KMS-11 (cell line): ENCODE measurements around the gene DHX35.

ENCODE experiments used
- H2AFZ ChIP-seq: fragments of 200-600 bp; sonication (generic); 2 replicates; pipeline ENCODE4 v1.6.1; 2016; ENCODE audit warnings: antibody characterized with exemption, mixed run types, low read depth
- H3K27ac ChIP-seq: fragments of 200-600 bp; sonication (generic); 2 replicates; pipeline ENCODE4 v1.6.1; 2016; ENCODE audit warnings: mild to moderate bottlenecking, mixed run types
- H3K27me3 ChIP-seq: fragments of 200-600 bp; sonication (generic); 2 replicates; pipeline ENCODE4 v1.6.1; 2017; ENCODE audit warnings: mild to moderate bottlenecking, low read depth, mixed run types, moderate library complexity; ENCODE audit not compliant: insufficient read depth
- H3K36me3 ChIP-seq: fragments of 200-600 bp; sonication (generic); 2 replicates; pipeline ENCODE4 v1.6.1; 2017; ENCODE audit warnings: mild to moderate bottlenecking, mixed run types; ENCODE audit not compliant: insufficient read depth
- H3K4me1 ChIP-seq: fragments of 200-600 bp; sonication (generic); 2 replicates; pipeline ENCODE4 v1.6.1; 2016; ENCODE audit warnings: mild to moderate bottlenecking, low read depth, mixed run types; ENCODE audit not compliant: poor library complexity, severe bottlenecking
- H3K4me2 ChIP-seq: fragments of 200-600 bp; sonication (generic); 2 replicates; pipeline ENCODE4 v1.7.0; 2016; ENCODE audit warnings: mild to moderate bottlenecking, mixed run types
- H3K4me3 ChIP-seq: fragments of 200-600 bp; sonication (generic); IDR thresholded peaks from 2 replicates; pipeline ENCODE4 v1.6.1; 2017; ENCODE audit warnings: low read depth, low read length, mixed read lengths; ENCODE audit not compliant: insufficient read depth
- H3K79me2 ChIP-seq: fragments of 200-600 bp; sonication (generic); 2 replicates; pipeline ENCODE4 v1.6.1; 2016; ENCODE audit warnings: low read depth, mixed run types; ENCODE audit not compliant: insufficient read depth
- H3K9ac ChIP-seq: fragments of 200-600 bp; sonication (generic); 2 replicates; pipeline ENCODE4 v1.6.1; 2016; ENCODE audit warnings: mild to moderate bottlenecking, mixed run types
- H4K20me1 ChIP-seq: fragments of 200-600 bp; sonication (generic); 2 replicates; pipeline ENCODE4 v1.6.1; 2016; ENCODE audit warnings: mild to moderate bottlenecking, mixed run types; ENCODE audit not compliant: insufficient read depth
- CTCF ChIP-seq: fragments of 200-600 bp; sonication (generic); conservative IDR thresholded peaks from 2 replicates; pipeline ENCODE4 v1.6.1; 2017; ENCODE audit warnings: low read depth, mild to moderate bottlenecking, antibody characterized with exemption, low read length, moderate library complexity, mixed read lengths

The DHX35 gene

GRCh38 chr20:39038047-39038446, 75.9 kb downstream of the DHX35 start:
- Histone ChIP-seq H4K20me1 (no peaks in the 10 kb centered on the region), H2AFZ (no peak overlapping the region), H3K4me3 (no peak overlapping the region), H3K9ac (no peak overlapping the region), H3K4me2 (no peak overlapping the region), H3K79me2 (no peaks in the 10 kb centered on the region), H3K36me3 (no peaks in the 10 kb centered on the region; the same call in 1 of the 2 replicates), H3K4me1 (no peaks in the 10 kb centered on the region), H3K27ac (no peak overlapping the region), H3K27me3 (no peaks in the 10 kb centered on the region)
- no peak for TF ChIP-seq CTCF

GRCh38 chr20:39038495-39038894, 76.4 kb downstream of the DHX35 start:
- H3K79me2 ChIP-seq: no peaks in the 10 kb centered on the region
- H3K4me1 ChIP-seq: no peaks in the 10 kb centered on the region
- H3K4me2 ChIP-seq: no peak overlapping the region
- H3K9ac ChIP-seq: no peak overlapping the region
- no peaks in the 10 kb centered on the region; the same call in 1 of the 2 replicates for H3K36me3 ChIP-seq
- H2AFZ ChIP-seq: no peak overlapping the region
- no peak overlapping the region for H3K4me3 ChIP-seq
- no peak for TF ChIP-seq CTCF
- no peaks in the 10 kb centered on the region for H4K20me1 ChIP-seq
- no peaks in the 10 kb centered on the region for H3K27me3 ChIP-seq
- no peak overlapping the region for H3K27ac ChIP-seq

GRCh38 chr20:39039261-39039660, 77.1 kb downstream of the DHX35 start:
- H3K79me2 ChIP-seq: no peaks in the 10 kb centered on the region
- H3K4me2 ChIP-seq: no peak overlapping the region
- H3K9ac ChIP-seq: no peak overlapping the region
- no peaks in the 10 kb centered on the region for H4K20me1 ChIP-seq
- H3K27me3 ChIP-seq: no peaks in the 10 kb centered on the region
- no peak overlapping the region for H3K27ac ChIP-seq
- H3K4me3 ChIP-seq: no peak overlapping the region
- H2AFZ ChIP-seq: no peak overlapping the region
- no peaks in the 10 kb centered on the region; the same call in 1 of the 2 replicates for H3K36me3 ChIP-seq
- no peak for TF ChIP-seq CTCF
- H3K4me1 ChIP-seq: no peaks in the 10 kb centered on the region

- Histone ChIP-seq H3K4me3 (no peak overlapping the region), H3K9ac (no peak overlapping the region), H3K27ac (no peak overlapping the region), H4K20me1 (no peaks in the 10 kb centered on the region), H3K79me2 (no peaks in the 10 kb centered on the region), H2AFZ (no peak overlapping the region), H3K4me1 (no peaks in the 10 kb centered on the region), H3K36me3 (no peaks in the 10 kb centered on the region; the same call in 1 of the 2 replicates), H3K4me2 (no peak overlapping the region), H3K27me3 (no peaks in the 10 kb centered on the region)
- TF ChIP-seq CTCF: no peak
Measured at GRCh38 chr20:39040116-39040515, 78.0 kb downstream of the DHX35 start.

GRCh38 chr20:39041067-39041466, 78.9 kb downstream of the DHX35 start:
- no peak overlapping the region for H3K27ac ChIP-seq
- H3K9ac ChIP-seq: no peak overlapping the region
- no peak for TF ChIP-seq CTCF
- H3K4me3 ChIP-seq: no peak overlapping the region
- no peak overlapping the region for H2AFZ ChIP-seq
- H3K4me1 ChIP-seq: no peaks in the 10 kb centered on the region
- H4K20me1 ChIP-seq: no peaks in the 10 kb centered on the region
- no peaks in the 10 kb centered on the region for H3K79me2 ChIP-seq
- no peaks in the 10 kb centered on the region for H3K27me3 ChIP-seq
- H3K36me3 ChIP-seq: no peaks in the 10 kb centered on the region; the same call in 1 of the 2 replicates
- H3K4me2 ChIP-seq: no peak overlapping the region
